Activated naive CD8-positive, alpha-beta T cell treated with anti-CD3 and anti-CD28 coated beads, Interleukin-2, amount 50 U/mL, for 24 hours (primary cell): Measurements from ENCODE around the gene LTB4R.

Experiments
- ATAC-seq: fragments of 150-1000 bp; cut with Tn5 transposase; one replicate; pipeline ENCODE4 v1.10.0; 2021
- DNase-seq: peaks from one replicate; pipeline ENCODE4 v3.0.0; 2021
- H3K27ac Mint-ChIP-seq: one replicate; pipeline ENCODE4 v1.8.0; 2021; ENCODE audit warnings: mild to moderate bottlenecking, mixed read lengths
- H3K27me3 Mint-ChIP-seq: one replicate; pipeline ENCODE4 v1.8.0; 2021; ENCODE audit warnings: mixed read lengths
- H3K36me3 Mint-ChIP-seq: one replicate; pipeline ENCODE4 v1.8.0; 2021; ENCODE audit warnings: low read depth, mixed read lengths
- H3K4me1 Mint-ChIP-seq: one replicate; pipeline ENCODE4 v1.8.0; 2021; ENCODE audit warnings: mixed read lengths
- H3K4me3 Mint-ChIP-seq: one replicate; pipeline ENCODE4 v1.8.0; 2021; ENCODE audit warnings: mild to moderate bottlenecking, moderate library complexity, mixed read lengths
- H3K9me3 Mint-ChIP-seq: one replicate; pipeline ENCODE4 v1.8.0; 2021; ENCODE audit warnings: mixed read lengths

LTB4R gene

DNA sequence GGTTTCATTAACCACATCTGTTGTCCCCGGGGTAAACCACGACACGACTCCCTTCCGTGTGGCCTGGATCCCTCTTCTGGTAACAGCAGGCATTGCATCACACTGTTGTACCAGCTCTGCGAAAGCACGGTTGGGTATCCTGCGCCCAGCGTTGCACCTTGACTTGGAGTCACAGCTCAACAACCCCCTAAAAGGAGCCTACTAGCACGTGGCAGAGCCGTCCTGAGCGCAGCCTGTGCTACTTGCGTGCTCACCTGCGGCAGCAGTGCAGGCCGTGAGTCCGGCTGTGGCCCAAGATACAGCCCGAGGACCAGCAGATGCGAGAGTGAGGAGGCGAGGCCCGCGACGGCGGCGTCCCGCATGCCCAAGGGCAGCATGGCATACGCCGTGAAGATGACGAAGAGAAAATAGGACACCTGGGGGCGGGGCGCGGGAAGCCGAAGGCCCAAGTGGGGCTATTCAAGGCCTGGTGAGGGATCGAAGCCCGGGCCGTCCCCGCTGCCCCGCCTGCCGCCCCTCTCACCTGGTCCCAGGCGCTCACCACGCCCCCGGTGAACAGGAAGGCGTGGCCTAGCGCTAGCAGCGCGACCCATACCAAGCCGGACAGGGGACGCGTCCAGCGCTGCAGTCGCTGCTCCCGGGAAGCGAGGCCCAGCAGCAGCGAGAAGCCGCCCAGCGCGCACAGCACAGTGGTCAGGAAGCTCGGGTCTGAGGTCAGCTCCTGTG, 21.1 kb downstream of the LTB4R start:
- Mint-ChIP-seq H3K4me1 (peaks cover 54% of the 10 kb centered on the region), H3K9me3 (no peaks in the 10 kb centered on the region), H3K4me3 (peak overlapping the region; percentile 78), H3K27me3 (peaks cover 28% of the 10 kb centered on the region), H3K36me3 (peaks cover 4% of the 10 kb centered on the region), H3K27ac (peak overlapping the region; percentile 63)
- peak; percentile 80 for DNase-seq
- peak; percentile 81 for ATAC-seq

DNA sequence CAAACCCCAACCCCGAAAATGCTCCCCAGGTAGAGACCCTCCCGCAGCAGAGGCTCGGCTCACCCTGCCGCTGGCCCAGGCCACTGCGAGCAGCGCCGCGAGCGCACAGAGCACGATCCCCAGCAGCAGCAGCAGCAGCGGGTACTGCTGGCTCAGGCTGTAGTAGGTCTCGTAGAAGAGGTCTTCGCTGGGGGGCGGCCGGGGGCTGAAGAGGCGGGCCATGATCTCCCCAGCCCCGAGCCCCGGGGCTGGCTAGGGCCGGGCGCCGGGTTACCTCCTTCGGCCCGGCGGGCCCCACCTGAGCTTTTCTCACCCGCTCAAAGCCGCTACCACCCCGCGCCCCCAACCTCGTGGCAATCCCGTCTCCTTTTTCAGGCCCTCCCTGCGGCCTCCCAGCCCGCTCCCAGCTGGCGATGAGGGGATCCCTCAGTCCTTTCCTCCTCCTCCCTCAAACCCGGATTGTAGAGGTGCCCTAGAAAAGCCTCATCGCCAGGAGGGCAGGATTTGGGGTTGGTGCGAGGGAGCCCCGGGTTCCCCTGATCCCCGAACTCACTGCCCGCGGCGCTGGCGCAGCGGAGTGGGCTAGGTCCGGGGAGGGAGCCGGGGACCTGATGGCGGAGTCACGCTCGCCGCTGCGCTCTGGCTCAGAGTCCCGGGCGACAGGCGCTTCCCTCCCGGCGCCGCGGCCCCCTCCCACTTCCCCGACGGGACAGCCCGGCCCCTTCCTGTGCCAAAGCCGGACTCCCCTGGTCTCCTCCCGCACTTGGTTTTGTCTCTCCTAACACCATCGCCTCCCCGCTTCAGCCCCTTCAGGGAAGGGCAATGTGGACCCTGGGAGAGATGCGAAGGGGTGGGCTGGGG, 23.4 kb downstream of the LTB4R start, which contains the start of gene ADCY4:
Gene ADCY4 (minus strand): TSS at position 641 of the 861 bp plus-strand sequence. CDS start 419 bp downstream, at position 222.
- Mint-ChIP-seq H3K27ac (no peak within 1 kb of the TSS), H3K9me3 (no peaks in the 10 kb centered on the region)

DNA sequence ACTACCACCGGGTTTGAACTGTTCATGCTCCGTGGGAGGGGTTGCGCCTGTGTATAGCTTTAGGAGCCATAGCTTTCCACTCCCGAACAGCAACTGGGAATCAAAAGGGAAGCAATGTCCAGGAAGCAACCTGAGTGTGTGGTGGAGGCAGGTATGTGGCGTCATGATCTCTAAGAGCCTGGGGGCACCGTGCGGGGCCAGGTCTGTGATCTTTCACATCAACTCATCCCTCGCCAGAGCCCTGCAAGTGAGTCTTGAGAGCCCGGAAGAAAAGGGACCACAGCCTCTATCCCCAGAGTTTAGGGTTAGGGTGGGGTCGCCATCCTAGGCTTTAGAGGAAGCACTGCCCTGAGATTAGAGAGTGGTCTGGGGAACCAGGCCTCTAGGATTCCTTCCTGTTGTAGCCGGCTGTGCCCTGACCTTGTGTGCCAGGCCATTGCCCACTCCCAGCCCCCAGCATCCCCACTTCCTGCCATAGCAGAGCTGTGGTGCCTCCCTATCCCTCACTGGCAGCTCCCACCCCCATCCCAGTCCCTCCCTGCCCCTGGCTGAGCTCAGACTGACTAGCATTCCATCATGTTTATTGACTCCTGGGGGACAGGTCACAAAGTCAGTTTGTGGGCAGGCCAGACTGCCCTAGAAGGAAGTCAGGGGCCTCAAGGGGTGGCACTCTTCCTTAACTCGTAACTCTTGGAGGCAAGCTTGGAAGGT, 24.3 kb downstream of the LTB4R start:
- DNase-seq = no peak
- no peak for ATAC-seq
- H3K27ac Mint-ChIP-seq = no peak overlapping the region
- no peaks in the 10 kb centered on the region for H3K9me3 Mint-ChIP-seq
- H3K36me3 Mint-ChIP-seq = peaks cover 7% of the 10 kb centered on the region
- H3K27me3 Mint-ChIP-seq = peaks cover 26% of the 10 kb centered on the region
- no peak overlapping the region for H3K4me3 Mint-ChIP-seq
- peaks cover 51% of the 10 kb centered on the region for H3K4me1 Mint-ChIP-seq

More for the DNA sequence above, 23.4 kb downstream of the LTB4R start, which contains the start of gene ADCY4:
- H3K27me3 Mint-ChIP-seq = peaks cover 26% of the 10 kb centered on the region
- peaks cover 7% of the 10 kb centered on the region for H3K36me3 Mint-ChIP-seq
- ATAC-seq (no peak), DNase-seq (no peak)
- peaks cover 54% of the 10 kb centered on the region for H3K4me1 Mint-ChIP-seq
- H3K4me3 Mint-ChIP-seq = peak within 1 kb of the TSS; percentile 62

DNA sequence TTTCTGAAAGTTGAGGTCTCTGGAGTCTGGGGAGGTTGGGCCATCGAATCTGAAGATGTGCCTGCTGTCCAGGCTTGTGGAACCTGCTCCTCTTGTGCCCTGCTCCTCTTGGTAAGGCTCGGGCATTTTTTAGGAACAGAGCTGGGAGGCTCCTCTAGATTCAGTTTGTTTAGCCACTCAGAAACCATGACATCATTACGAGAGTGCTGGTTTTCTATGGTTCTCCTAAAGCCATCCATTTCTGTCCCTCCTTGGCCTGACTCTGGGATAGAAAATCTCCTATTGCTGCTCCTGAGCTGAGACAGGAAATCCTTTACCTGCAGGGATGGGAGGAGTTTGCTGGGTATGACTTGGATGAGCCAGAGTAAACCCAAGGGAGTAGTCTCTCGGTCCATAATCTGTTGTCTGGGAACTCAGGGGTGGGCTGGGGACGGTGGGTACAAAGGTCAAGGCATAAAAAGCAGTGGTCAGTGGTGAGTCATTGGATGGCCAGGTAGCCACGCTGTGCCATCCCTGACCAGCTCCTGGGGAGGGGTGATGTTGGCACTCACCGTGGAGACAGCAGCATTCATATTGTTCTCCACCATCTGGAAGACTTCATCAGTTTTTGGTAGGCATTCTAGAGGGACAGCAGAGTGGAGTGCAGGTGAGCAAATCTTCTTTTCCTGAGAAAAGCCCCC, 26.0 kb downstream of the LTB4R start:
- Mint-ChIP-seq H3K27ac (no peak overlapping the region), H3K4me1 (peaks cover 43% of the 10 kb centered on the region), H3K4me3 (no peak overlapping the region), H3K36me3 (peaks cover 7% of the 10 kb centered on the region), H3K9me3 (no peaks in the 10 kb centered on the region), H3K27me3 (peaks cover 22% of the 10 kb centered on the region)
- DNase-seq = no peak
- ATAC-seq = no peak

DNA sequence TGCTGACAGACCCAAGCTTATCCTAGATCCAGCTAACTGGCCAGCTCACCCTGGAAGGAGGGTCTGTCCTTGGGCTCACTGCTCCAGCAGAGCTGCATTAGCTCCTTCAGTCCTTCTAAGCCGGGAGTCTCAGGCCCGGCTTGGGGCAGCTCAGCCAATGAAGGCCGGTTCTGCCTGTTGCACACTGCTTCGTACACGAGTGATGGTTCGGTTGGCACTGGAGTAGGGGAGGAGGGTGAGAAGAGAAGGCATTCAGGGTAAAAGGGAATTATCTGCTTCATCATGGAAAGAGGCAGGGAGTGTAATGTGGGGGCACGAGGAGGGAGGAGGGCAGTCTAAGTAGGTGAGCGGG, 26.5 kb downstream of the LTB4R start:
- H3K27ac Mint-ChIP-seq = no peak overlapping the region
- no peak for DNase-seq
- H3K4me1 Mint-ChIP-seq = peaks cover 39% of the 10 kb centered on the region
- peaks cover 20% of the 10 kb centered on the region for H3K27me3 Mint-ChIP-seq
- no peak for ATAC-seq
- no peak overlapping the region for H3K4me3 Mint-ChIP-seq
- no peaks in the 10 kb centered on the region for H3K9me3 Mint-ChIP-seq
- peaks cover 7% of the 10 kb centered on the region for H3K36me3 Mint-ChIP-seq

DNA sequence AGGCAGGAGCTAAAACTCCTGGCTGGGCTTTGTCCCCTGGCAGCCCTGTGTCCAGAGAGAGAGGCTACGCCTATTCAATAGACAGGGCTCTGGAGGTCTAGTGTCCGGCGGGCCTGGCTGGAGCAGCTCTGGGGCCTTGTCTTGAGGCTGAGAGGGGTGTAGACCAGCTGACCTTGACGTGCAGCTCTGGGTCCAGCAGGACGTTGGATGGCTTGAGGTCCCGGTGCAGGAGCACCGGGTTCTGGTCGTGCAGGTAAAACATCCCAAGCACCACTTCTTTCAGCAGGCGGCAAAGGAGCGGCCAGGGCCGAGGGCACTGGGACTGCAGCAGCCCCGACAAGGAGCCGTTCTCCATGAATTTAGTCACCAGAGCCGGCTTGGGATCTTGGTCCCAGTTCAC, 27.5 kb downstream of the LTB4R start:
- no peak for ATAC-seq
- Mint-ChIP-seq H3K4me3 (peak overlapping the region; percentile 86), H3K27me3 (peaks cover 16% of the 10 kb centered on the region), H3K27ac (no peak overlapping the region), H3K4me1 (peaks cover 33% of the 10 kb centered on the region), H3K9me3 (no peaks in the 10 kb centered on the region), H3K36me3 (peaks cover 7% of the 10 kb centered on the region)
- no peak for DNase-seq

DNA sequence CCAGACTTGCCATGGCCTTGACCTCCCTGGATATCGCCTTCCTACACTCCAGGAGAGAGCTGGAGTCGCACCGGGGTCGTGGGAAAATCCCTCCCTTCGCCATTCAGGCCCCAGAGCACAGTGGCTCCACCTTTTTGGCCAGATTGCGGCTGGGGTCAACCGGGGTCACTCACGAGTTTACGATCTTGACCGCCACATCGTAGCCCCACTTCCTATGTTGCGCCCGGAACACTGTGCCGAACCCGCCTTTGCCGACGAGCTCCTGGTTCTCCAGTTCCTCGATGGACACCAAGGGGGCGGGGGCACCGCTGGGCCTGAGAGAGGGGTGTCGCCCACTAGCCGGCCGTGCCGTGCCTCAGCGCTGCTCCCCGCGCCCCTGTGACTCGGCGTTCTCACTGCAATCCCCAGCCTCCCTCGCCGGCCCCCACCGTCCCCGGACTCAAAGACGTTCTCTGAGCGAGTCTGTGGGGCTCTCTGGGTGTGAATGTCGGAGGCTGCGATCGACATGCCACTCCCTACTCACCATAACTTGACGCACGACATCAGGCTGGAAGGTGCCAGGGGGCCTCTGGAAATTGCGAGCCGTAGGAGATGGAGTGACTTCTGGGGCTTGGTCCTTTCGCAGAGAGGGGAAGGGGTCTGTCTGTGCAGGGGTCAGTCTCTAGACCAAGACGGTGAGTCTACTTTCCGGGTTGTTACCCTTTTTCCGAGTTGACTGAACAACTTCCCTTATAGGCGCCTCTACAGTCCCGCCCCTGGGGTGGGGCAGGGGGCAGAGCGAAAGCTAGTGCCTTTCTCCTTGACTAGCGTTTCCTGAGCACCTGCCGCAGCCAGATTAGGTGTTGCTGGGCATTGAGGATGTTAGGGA, 28.2 kb downstream of the LTB4R start, which contains the start of gene RIPK3:
Gene RIPK3 (minus strand): TSS at position 708 of the 868 bp plus-strand sequence. CDS start 165 bp downstream, at position 543.
- Mint-ChIP-seq H3K4me3 (peak within 1 kb of the TSS; percentile 86), H3K27ac (peak within 1 kb of the TSS; percentile 56), H3K27me3 (peaks cover 14% of the 10 kb centered on the region), H3K4me1 (peaks cover 28% of the 10 kb centered on the region), H3K36me3 (peaks cover 7% of the 10 kb centered on the region), H3K9me3 (no peaks in the 10 kb centered on the region)
- peak; percentile 67 for DNase-seq
- peak; percentile 83 for ATAC-seq

DNA sequence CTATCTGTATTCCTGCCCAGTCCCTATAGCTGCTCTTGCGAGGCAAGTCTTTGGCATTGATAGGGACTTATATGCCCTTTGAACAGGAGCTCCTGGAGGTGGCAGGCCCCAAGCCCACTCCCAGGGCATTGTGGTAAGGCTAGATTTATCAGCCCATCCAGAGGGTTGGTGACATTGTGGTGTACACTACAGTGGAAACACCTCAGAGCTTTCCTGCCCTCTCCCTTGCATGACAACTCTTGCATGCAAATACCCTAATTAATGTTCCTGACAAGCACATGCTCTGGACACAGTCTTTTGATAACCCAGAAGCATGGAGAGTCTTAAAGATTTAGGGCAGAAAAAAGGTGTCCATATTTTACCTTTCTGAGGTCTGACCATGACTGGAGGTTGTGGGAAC, 29.3 kb downstream of the LTB4R start:
- Mint-ChIP-seq H3K9me3 (no peaks in the 10 kb centered on the region), H3K4me1 (peaks cover 21% of the 10 kb centered on the region), H3K4me3 (no peak overlapping the region), H3K27me3 (peaks cover 8% of the 10 kb centered on the region), H3K36me3 (peaks cover 7% of the 10 kb centered on the region), H3K27ac (no peak overlapping the region)
- ATAC-seq (no peak), DNase-seq (no peak)

DNA sequence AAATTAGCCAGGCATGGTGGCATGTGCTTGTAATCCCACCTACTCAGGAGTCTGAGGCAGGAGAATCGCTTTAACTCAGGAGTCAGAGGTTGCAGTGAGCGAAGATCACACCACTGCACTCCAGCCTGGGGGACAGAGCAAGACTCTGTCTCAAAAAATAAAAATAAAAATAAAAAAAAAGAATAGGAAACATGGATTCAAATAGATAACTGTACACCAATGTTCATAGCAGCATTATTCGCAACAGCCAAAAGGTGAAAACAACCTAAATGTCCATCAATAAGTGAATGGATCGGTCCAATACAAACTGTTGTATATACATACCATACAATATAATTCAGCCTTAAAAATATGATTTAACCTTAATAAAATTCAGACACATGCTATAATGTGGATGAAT, 31.6 kb downstream of the LTB4R start:
- H3K27ac Mint-ChIP-seq = no peak overlapping the region
- peaks cover under 1% of the 10 kb centered on the region for H3K36me3 Mint-ChIP-seq
- no peak for DNase-seq
- no peaks in the 10 kb centered on the region for H3K9me3 Mint-ChIP-seq
- peaks cover 20% of the 10 kb centered on the region for H3K4me1 Mint-ChIP-seq
- H3K4me3 Mint-ChIP-seq = no peak overlapping the region
- peaks cover 17% of the 10 kb centered on the region for H3K27me3 Mint-ChIP-seq
- no peak for ATAC-seq

DNA sequence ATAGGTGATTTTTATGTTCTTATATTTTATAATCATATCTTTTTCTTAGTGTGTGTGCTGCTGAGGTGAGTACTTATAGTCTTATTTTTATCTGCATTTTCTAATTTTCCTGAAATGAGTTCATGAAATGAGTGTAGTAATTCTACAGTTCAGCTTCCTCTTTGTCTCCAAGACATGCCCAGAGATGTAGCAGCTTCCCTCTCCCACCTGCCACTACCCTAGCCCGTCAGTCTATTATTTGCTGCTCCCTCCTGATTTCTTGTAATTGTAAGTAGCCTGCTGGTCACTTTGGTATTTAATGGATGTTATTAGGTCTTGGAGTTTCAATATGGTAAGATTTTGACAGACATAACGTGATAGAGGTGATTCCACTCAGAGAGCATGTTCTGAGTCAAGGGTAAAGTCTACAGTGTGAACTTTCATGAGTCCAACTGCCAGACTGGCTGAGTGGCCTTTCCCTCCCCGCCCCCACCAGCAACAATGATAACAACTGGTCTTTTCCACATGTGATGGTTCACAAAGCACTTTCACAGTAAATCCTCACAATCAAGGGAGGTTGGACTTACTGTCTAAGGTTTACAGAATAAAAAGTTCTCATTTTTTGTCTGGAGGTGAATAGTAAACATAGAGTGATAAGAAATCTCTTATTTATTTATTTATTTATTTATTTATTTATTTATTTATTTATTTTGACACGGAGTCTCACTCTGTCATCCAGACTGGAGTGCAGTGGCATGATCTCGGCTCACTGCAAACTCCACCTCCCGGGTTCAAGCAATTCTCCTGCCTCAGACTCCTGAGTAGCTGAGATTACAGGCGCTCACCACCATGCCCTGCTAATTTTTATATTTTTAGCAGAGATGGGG, 32.7 kb downstream of the LTB4R start:
- Mint-ChIP-seq H3K36me3 (no peaks in the 10 kb centered on the region), H3K27me3 (peaks cover 26% of the 10 kb centered on the region), H3K27ac (no peak overlapping the region), H3K4me1 (peaks cover 11% of the 10 kb centered on the region), H3K9me3 (no peaks in the 10 kb centered on the region), H3K4me3 (no peak overlapping the region)
- DNase-seq (no peak), ATAC-seq (no peak)

DNA sequence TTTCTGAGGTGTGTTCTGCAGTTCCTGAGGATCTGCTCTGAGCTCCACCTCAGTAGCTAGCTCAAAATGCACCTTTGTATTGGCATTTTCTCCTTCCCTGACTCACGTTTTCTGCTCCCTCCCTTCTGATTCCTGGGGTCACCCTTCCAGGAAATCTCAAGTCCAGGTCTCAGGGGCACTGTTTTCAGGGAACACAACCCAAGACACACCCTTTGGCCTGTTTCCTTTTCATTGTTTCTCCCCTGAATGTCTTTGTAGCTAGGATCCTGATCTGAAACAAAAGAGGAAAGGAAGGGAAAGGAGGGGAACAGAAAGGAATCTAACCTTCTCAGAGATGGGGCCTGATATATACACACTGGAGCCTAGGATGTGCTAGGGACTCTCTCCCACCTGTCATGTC, 35.8 kb downstream of the LTB4R start:
- H3K4me1 Mint-ChIP-seq = no peaks in the 10 kb centered on the region
- no peaks in the 10 kb centered on the region for H3K36me3 Mint-ChIP-seq
- DNase-seq (no peak), ATAC-seq (no peak)
- no peak overlapping the region for H3K4me3 Mint-ChIP-seq
- peaks cover 51% of the 10 kb centered on the region for H3K27me3 Mint-ChIP-seq
- no peaks in the 10 kb centered on the region for H3K9me3 Mint-ChIP-seq
- no peak overlapping the region for H3K27ac Mint-ChIP-seq

DNA sequence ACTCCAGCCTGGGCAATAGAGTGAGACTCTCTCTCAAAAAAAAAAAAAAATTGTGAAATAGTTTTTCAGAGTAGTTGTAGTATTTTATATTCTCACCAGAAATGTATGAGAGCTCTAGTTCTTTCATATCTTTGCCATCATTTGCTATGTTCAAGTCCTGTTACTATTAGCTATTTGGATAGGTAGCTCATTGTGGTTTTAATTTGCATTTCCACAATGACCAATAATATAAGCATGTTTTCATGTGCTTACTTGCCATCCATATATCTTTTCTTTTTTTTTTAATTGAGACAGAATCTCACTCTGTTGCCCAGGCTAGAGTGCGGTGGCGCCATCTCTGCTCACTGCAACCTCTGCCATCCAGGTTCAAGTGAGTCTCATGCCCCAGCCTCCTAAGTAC, 36.9 kb downstream of the LTB4R start:
- peaks cover 57% of the 10 kb centered on the region for H3K27me3 Mint-ChIP-seq
- no peaks in the 10 kb centered on the region for H3K9me3 Mint-ChIP-seq
- no peak overlapping the region for H3K4me3 Mint-ChIP-seq
- ATAC-seq = no peak
- H3K4me1 Mint-ChIP-seq = no peaks in the 10 kb centered on the region
- DNase-seq = no peak
- no peaks in the 10 kb centered on the region for H3K36me3 Mint-ChIP-seq
- H3K27ac Mint-ChIP-seq = no peak overlapping the region

DNA sequence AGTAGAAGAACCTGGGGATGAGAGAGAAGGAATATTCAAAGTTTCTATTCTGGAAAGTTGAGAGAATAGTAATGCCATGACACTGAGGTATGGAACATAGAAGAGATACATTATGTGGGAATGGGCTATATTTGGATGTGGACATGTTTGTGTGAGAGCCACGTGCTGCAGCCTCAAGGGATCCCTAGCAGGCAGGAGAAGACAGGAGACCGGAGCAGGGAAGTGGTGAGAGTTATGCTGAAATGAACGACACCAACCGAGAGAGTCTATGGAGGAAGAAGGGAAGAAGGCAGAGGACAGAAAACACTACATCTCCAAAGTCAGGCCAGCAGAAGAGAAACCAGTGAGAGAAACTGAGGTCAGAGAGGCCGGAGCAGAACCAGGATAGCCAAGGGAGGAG, 38.4 kb downstream of the LTB4R start:
- Mint-ChIP-seq H3K4me1 (peaks cover 3% of the 10 kb centered on the region), H3K9me3 (no peaks in the 10 kb centered on the region), H3K27ac (no peak overlapping the region), H3K36me3 (no peaks in the 10 kb centered on the region), H3K4me3 (no peak overlapping the region), H3K27me3 (peaks cover 56% of the 10 kb centered on the region)
- DNase-seq (no peak), ATAC-seq (no peak)
